Suprapubic skin (tissue), 4 donors: ENCODE data around the gene PHACTR1. TPM values are rescaled to one million over a fixed set of nuclear protein-coding genes. Genes with fewer than 3 reads are reported as not detected.

ENCODE experiments used
- DNase-seq, 2 donors: peaks; one replicate each; pipeline ENCODE4 v3.0.0-alpha.2; 2019; ENCODE audit warnings: low spot score in 2 of 2
- H3K27ac ChIP-seq: fragments of 200-600 bp; sonication (generic); one replicate; pipeline ENCODE4 v1.5.1; 2019
- H3K27me3 ChIP-seq: fragments of 200-600 bp; sonication (generic); one replicate; pipeline ENCODE4 v1.5.1; 2019
- H3K36me3 ChIP-seq: fragments of 200-600 bp; sonication (generic); one replicate; pipeline ENCODE4 v1.5.1; 2019
- H3K4me1 ChIP-seq: fragments of 200-600 bp; sonication (generic); one replicate; pipeline ENCODE4 v1.5.1; 2019
- H3K4me3 ChIP-seq: fragments of 200-600 bp; sonication (generic); one replicate; pipeline ENCODE4 v1.5.1; 2019; ENCODE audit warnings: mild to moderate bottlenecking
- H3K9me3 ChIP-seq: fragments of 200-600 bp; sonication (generic); one replicate; pipeline ENCODE4 v1.5.1; 2019
- EP300 ChIP-seq: sonication (generic); formaldehyde crosslinking; IDR thresholded peaks from one replicate; pipeline ENCODE4 v1.6.1; 2017; ENCODE audit warnings: antibody characterized with exemption
- POLR2A ChIP-seq, 2 donors: fragments of 450-650 bp; IDR thresholded peaks; one replicate each; pipeline ENCODE4 v1.6.1; 2017; ENCODE audit warnings: antibody characterized with exemption in 2 of 2, mild to moderate bottlenecking in 2 of 2, moderate library complexity in 2 of 2
- POLR2AphosphoS5 ChIP-seq, 3 donors: sonication (generic); formaldehyde crosslinking; IDR thresholded peaks; one replicate each; pipeline ENCODE4 v1.6.1; 2017; ENCODE audit warnings: antibody characterized with exemption in 3 of 3
- WGBS: methylation state at CpG from one replicate; pipeline ENCODE4 v1.1.5; 2018; 5-methylcytosine and 5-hydroxymethylcytosine counted together
- total RNA-seq, 4 donors: library from RNA; depleted of rRNA; stranded (reverse); fragments of >200 nt; gene quantifications; one replicate each; pipeline ENCODE4 v1.1.0, GENCODE V29; 2016
- TF ChIP-seq, protein P1 (sequence below), 2 donors: fragments of 200-600 bp in 1 of 2; fragments of 450-650 bp in 1 of 2; sonication (generic) in 1 of 2; IDR thresholded peaks; one replicate each; pipeline ENCODE4 v1.5.1; 2016 to 2019; ENCODE audit warnings: antibody characterized with exemption in 2 of 2, mild to moderate bottlenecking in 1 of 2, moderate library complexity in 1 of 2

PHACTR1 gene
- total RNA-seq, 4 donors from 2014 or later: 4.0 to 8.2 (median 6.4) TPM

- TF ChIP-seq EP300 (no peak), POLR2A (IDR thresholded peaks at IDR 0.05) (no peak), POLR2AphosphoS5 (IDR thresholded peaks at IDR 0.05) (no peak)
- TF ChIP-seq, protein P1, sequence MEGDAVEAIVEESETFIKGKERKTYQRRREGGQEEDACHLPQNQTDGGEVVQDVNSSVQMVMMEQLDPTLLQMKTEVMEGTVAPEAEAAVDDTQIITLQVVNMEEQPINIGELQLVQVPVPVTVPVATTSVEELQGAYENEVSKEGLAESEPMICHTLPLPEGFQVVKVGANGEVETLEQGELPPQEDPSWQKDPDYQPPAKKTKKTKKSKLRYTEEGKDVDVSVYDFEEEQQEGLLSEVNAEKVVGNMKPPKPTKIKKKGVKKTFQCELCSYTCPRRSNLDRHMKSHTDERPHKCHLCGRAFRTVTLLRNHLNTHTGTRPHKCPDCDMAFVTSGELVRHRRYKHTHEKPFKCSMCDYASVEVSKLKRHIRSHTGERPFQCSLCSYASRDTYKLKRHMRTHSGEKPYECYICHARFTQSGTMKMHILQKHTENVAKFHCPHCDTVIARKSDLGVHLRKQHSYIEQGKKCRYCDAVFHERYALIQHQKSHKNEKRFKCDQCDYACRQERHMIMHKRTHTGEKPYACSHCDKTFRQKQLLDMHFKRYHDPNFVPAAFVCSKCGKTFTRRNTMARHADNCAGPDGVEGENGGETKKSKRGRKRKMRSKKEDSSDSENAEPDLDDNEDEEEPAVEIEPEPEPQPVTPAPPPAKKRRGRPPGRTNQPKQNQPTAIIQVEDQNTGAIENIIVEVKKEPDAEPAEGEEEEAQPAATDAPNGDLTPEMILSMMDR (IDR thresholded peaks at IDR 0.05): no peak
- Histone ChIP-seq H3K4me1 (no peaks in the 10 kb centered on the region), H3K36me3 (no peaks in the 10 kb centered on the region), H3K4me3 (no peak overlapping the region), H3K9me3 (no peaks in the 10 kb centered on the region), H3K27me3 (no peaks in the 10 kb centered on the region), H3K27ac (no peak overlapping the region)
- DNase-seq: no peak
- 56% methylated on average over 2 of the region's 2 CpGs for WGBS
Observed at GRCh38 chr6:13101985-13102384, 385.4 kb downstream of the PHACTR1 start.

- no peak overlapping the region for H3K4me3 ChIP-seq
- no peaks in the 10 kb centered on the region for H3K36me3 ChIP-seq
- H3K9me3 ChIP-seq: no peaks in the 10 kb centered on the region
- H3K4me1 ChIP-seq: no peaks in the 10 kb centered on the region
- no peak for DNase-seq
- H3K27ac ChIP-seq: no peak overlapping the region
- TF ChIP-seq POLR2AphosphoS5 (IDR thresholded peaks at IDR 0.05) (no peak), POLR2A (IDR thresholded peaks at IDR 0.05) (no peak), EP300 (no peak)
- TF ChIP-seq, protein P1 (IDR thresholded peaks at IDR 0.05): no peak
- H3K27me3 ChIP-seq: no peaks in the 10 kb centered on the region
Observed at GRCh38 chr6:13103169-13103568, 386.6 kb downstream of the PHACTR1 start.

DNA sequence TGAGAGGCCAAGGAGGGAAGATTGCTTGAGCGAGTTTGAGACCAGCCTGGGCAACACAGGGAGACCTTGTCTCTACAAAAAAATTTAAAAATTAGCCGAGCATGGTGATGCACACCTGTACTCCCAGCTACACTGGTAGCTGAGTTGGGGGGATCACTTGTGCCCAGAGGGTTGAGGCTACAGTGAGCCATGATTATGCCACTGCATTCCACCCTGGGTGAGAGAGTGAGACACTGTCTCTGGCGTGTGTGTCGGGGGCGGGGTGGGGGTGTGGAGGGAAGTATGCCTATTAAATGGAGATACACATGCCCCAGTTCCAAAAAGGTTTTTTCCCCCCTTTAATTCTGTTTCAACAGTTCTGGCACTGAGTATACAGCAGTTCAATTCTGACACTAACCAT, 388.6 kb downstream of the PHACTR1 start:
- H3K4me3 ChIP-seq: no peak overlapping the region
- DNase-seq: no peak
- H3K4me1 ChIP-seq: no peaks in the 10 kb centered on the region
- no peak for TF ChIP-seq POLR2AphosphoS5 (IDR thresholded peaks at IDR 0.05)
- no peak for TF ChIP-seq POLR2A (IDR thresholded peaks at IDR 0.05)
- no peak for TF ChIP-seq EP300
- TF ChIP-seq, protein P1 (IDR thresholded peaks at IDR 0.05): no peak
- no peaks in the 10 kb centered on the region for H3K27me3 ChIP-seq
- no peak overlapping the region for H3K27ac ChIP-seq
- H3K36me3 ChIP-seq: no peaks in the 10 kb centered on the region
- no peaks in the 10 kb centered on the region for H3K9me3 ChIP-seq
- 98% methylated on average over 5 of the region's 5 CpGs for WGBS

DNA sequence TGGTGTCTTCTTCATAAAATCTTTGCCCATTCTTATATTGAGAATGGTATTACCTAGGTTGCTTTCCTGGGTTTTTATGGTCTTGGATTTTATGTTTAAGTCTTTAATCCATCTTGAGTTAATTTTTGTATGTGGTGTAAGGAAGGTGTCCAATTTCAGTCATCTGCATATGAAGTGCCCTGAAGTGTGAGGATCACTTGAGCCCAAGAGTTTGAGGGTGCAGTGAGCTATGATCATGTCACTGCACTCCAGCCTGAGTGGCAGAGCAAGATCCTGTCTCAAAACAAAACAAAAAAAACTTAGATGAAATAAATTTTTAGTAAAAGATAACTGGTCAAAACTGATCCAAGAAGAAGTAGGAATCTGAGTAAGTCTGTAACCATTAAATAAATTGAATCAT, 396.4 kb downstream of the PHACTR1 start:
- no peak for DNase-seq
- peaks cover 12% of the 10 kb centered on the region for H3K4me1 ChIP-seq
- no peaks in the 10 kb centered on the region for H3K36me3 ChIP-seq
- H3K4me3 ChIP-seq: no peak overlapping the region
- H3K9me3 ChIP-seq: no peaks in the 10 kb centered on the region
- H3K27ac ChIP-seq: no peak overlapping the region
- TF ChIP-seq POLR2A (IDR thresholded peaks at IDR 0.05) (no peak), POLR2AphosphoS5 (IDR thresholded peaks at IDR 0.05) (no peak), EP300 (no peak)
- TF ChIP-seq, protein P1 (IDR thresholded peaks at IDR 0.05): no peak
- H3K27me3 ChIP-seq: no peaks in the 10 kb centered on the region

- Histone ChIP-seq H3K4me1 (peaks cover 12% of the 10 kb centered on the region), H3K9me3 (no peaks in the 10 kb centered on the region), H3K36me3 (no peaks in the 10 kb centered on the region), H3K27ac (no peak overlapping the region), H3K27me3 (no peaks in the 10 kb centered on the region), H3K4me3 (no peak overlapping the region)
- 78% methylated on average over 5 of the region's 5 CpGs for WGBS
- no peak for TF ChIP-seq POLR2A (IDR thresholded peaks at IDR 0.05)
- TF ChIP-seq, protein P1 (IDR thresholded peaks at IDR 0.05): no peak
- TF ChIP-seq EP300: no peak
- TF ChIP-seq POLR2AphosphoS5 (IDR thresholded peaks at IDR 0.05): no peak
- no peak for DNase-seq
Observed at GRCh38 chr6:13113376-13113775, 396.8 kb downstream of the PHACTR1 start.
